Measurements from ENCODE around the gene ATP6V0A4. TPM values are rescaled to one million over a fixed set of nuclear protein-coding genes. Genes with fewer than 3 reads are reported as not detected.

ATP6V0A4 gene
- total RNA-seq, 1 experiment from 2014 or later: not detected

- H3K9ac ChIP-seq (ENCODE audit: low read length): no peak overlapping the region
- DNase-seq (ENCODE audit: low read depth, low spot score) (no peak), ATAC-seq (no peak)
- no peaks in the 10 kb centered on the region for H3K36me3 ChIP-seq (ENCODE audit: control insufficient read depth in 1 of 2, insufficient read depth in 2 of 2, low read length in 2 of 2)
- no peaks in the 10 kb centered on the region for H4K20me1 ChIP-seq (ENCODE audit: insufficient read depth)
- CTCF ChIA-PET: no interaction called here
- no peak overlapping the region for H2AFZ ChIP-seq (ENCODE audit: low read depth, low read length, poor library complexity, severe bottlenecking)
- no TSS peak for BruUV-seq (replicated peaks)
- H3K4me1 ChIP-seq (ENCODE audit: control insufficient read depth in 1 of 2, insufficient read depth in 2 of 2, low read length in 2 of 2): no peaks in the 10 kb centered on the region
- no peaks in the 10 kb centered on the region; the same call in 1 of the 2 replicates for H3K27me3 ChIP-seq (ENCODE audit: insufficient read depth, low read length)
- H3K9me2 ChIP-seq (ENCODE audit: insufficient read depth): no peaks in the 10 kb centered on the region
- H3K9me3 ChIP-seq (ENCODE audit: control insufficient read depth in 1 of 2, insufficient read depth in 1 of 2, low read depth in 1 of 2, low read length in 2 of 2): no peaks in the 10 kb centered on the region
- no peak overlapping the region for H3K4me3 ChIP-seq (replicated peaks in 1 of 2; ENCODE audit: low read depth in 1 of 2, low read length in 2 of 2)
- H3K4me2 ChIP-seq (ENCODE audit: low read length): no peak overlapping the region
- RAD21 ChIA-PET (ENCODE audit: low non-redundant PET in 1 of 2, low total read pairs in 2 of 2, uncharacterized antibody in 2 of 2, unreplicated experiment in 2 of 2): no interaction called here
- H3K79me2 ChIP-seq (ENCODE audit: insufficient read depth, low read length): no peaks in the 10 kb centered on the region
- H3K27ac ChIP-seq (ENCODE audit: low read depth, low read length): no peak overlapping the region
- intact Hi-C loops (cut with micrococcal nuclease): no loop called here
- POLR2A ChIA-PET: no interaction called here
- TF ChIP-seq SRF (IDR thresholded peaks at IDR 0.05; ENCODE audit: low read depth) (no peak), SIN3A (IDR thresholded peaks at IDR 0.05; ENCODE audit: low read depth) (no peak), CBX3 (IDR thresholded peaks at IDR 0.05; ENCODE audit: low read depth) (no peak), EZH2phosphoT487 (IDR thresholded peaks at IDR 0.05; ENCODE audit: borderline replicate concordance) (no peak), ZFX (IDR thresholded peaks at IDR 0.05) (no peak), ELF1 (IDR thresholded peaks at IDR 0.05; ENCODE audit: borderline replicate concordance, low read depth) (no peak), ZNF274 (IDR thresholded peaks at IDR 0.05; ENCODE audit: low read depth, low read length) (no peak), CEBPB (IDR thresholded peaks at IDR 0.05; ENCODE audit: low read depth) (no peak), SP1 (IDR thresholded peaks at IDR 0.05; ENCODE audit: low read depth) (no peak), ATF3 (IDR thresholded peaks at IDR 0.05) (no peak), REST (IDR thresholded peaks at IDR 0.05; ENCODE audit: low read depth) (no peak), ZBTB33 (IDR thresholded peaks at IDR 0.05; ENCODE audit: extremely low read depth, insufficient replicate concordance, low read length) (no peak), FOSL1 (IDR thresholded peaks at IDR 0.05; ENCODE audit: low read depth) (no peak), POLR2A (IDR thresholded peaks at IDR 0.05; ENCODE audit: borderline replicate concordance, extremely low read depth, insufficient read depth, insufficient read length) (no peak)
These were observed 35.6 kb upstream of the ATP6V0A4 start for GRCh38 chr7:138833596-138833995.
